ENCODE results near the gene RNPC3. TPM values are rescaled to one million over a fixed set of nuclear protein-coding genes. Genes with fewer than 3 reads are reported as not detected.

RNPC3 gene, protein sequence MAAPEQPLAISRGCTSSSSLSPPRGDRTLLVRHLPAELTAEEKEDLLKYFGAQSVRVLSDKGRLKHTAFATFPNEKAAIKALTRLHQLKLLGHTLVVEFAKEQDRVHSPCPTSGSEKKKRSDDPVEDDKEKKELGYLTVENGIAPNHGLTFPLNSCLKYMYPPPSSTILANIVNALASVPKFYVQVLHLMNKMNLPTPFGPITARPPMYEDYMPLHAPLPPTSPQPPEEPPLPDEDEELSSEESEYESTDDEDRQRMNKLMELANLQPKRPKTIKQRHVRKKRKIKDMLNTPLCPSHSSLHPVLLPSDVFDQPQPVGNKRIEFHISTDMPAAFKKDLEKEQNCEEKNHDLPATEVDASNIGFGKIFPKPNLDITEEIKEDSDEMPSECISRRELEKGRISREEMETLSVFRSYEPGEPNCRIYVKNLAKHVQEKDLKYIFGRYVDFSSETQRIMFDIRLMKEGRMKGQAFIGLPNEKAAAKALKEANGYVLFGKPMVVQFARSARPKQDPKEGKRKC
- polyA plus RNA-seq = 63.3 and 75.2 TPM in 2 replicates

DNA sequence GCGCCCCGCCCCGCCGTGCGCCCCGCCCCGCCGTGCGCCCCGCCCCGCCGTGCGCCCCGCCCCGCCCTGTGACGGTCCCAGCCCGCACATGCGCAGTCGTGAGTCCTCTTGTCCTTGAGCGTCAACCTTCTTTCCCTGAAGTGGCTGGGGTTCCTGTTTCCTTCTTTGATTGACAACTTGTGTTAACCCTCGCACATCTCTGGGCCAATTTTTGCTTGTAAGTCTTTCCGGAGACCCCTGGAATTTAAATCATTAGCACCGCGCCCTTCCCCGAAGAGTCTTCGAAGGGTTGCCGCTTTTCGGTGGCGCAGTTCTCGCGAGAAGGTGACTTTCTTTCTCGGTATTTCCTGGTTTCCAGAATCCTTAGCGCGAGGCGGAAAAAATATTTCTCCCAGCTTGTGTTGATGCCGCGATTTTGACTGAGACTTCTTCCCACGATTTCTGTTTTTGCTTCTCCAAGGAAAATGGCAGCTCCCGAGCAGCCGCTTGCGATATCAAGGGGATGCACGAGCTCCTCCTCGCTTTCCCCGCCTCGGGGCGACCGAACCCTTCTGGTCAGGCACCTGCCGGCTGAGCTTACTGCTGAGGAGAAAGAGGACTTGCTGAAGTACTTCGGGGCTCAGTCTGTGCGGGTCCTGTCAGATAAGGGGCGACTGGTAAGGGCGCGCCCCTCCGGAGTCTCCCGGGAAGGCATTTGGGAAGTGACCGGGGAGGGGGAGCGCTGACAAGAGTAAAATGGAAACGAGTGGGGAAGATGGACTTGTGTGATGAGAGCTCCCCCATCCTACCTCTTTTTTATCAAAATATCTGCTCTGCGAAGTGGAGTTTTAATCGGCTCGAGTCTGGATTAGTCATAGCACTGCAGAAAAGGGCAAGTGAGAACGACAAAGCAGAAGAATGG lies at the start of gene RNPC3:
Gene RNPC3, plus strand, starts transcription at position 93 of the 901 bp plus-strand sequence. Its CDS starts 372 bp downstream, at position 465.

DNA sequence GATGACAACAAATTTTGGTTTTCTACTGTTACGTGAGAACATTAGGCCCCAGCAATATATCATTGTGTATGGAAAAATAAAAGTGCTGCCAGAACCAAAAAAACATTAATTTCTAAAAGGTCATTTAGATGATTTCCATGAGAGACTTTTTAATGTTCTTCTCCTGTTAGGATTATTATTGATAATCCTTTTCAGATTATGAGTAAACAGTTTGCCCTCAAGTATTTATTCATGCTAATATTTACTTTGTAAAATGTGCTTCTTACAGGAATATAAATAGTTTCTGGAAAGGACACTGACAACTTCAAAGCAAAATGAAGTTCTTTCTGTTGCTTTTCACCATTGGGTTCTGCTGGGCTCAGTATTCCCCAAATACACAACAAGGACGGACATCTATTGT lies 45.8 kb downstream of the RNPC3 start, which contains the start of gene AMY2B:
Gene AMY2B, plus strand, starts transcription at position 301 of the 400 bp plus-strand sequence. Its CDS starts 14 bp downstream, at position 315.

Other genes starting within 250 kb of the RNPC3 start
- gene AMY2B, start 45.9 kb downstream of the RNPC3 start, polyA plus RNA-seq = 6.7 and 21.5 TPM in 2 replicates
- gene AMY2A, start 91.7 kb downstream of the RNPC3 start, polyA plus RNA-seq = 6.9 TPM in 1 of 2 replicates, not detected in the other
- not detected in 2 replicates for gene AMY1A, start 130.1 kb downstream of the RNPC3 start, polyA plus RNA-seq
- not detected in 2 replicates for gene AMY1B, start 170.5 kb downstream of the RNPC3 start, polyA plus RNA-seq
- gene AMY1C, start 224.2 kb downstream of the RNPC3 start, polyA plus RNA-seq = not detected in 2 replicates